Ecto neural progenitor cell (in vitro differentiated cells): Measurements from ENCODE around the gene LRRC28.

Experiments
- DNase-seq: peaks from one replicate; pipeline ENCODE4 v3.0.0-alpha.2; 2018; ENCODE audit warnings: low spot score

LRRC28 gene

DNA sequence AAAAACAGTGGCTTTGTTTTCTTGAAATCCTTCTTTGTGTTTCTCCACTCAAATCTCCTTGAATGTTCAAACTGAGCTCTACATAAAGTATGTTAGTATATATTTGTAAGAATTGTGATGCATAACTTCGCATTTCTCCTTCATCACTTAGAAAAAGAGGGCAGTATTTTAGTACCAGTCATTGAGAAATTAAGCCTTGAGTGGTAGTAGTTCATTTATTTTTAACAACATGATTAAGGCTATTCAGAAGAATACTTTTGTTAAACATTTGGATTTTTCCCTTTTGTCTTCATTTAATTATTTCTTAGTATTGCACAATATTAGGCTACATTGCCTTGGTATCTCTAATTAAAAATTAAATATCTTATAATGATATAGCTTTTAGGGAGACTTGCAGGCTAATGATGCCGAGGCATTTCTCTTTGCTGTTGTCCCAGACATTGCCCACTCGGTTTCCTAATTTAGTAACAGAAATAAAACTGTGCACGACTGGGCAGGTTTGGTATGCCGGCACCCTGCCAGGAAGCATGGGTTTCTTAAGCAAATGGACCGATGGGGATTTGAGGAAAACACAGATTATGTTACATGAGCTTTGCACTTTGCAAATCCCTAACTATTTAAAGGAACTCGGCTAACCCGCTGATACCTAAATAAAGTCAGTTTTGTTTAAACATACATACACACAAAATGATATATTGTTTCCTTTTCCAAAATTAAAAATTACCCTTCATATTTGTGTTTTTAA is 54.7 kb downstream of the LRRC28 start:
- DNase-seq, result no peak

DNA sequence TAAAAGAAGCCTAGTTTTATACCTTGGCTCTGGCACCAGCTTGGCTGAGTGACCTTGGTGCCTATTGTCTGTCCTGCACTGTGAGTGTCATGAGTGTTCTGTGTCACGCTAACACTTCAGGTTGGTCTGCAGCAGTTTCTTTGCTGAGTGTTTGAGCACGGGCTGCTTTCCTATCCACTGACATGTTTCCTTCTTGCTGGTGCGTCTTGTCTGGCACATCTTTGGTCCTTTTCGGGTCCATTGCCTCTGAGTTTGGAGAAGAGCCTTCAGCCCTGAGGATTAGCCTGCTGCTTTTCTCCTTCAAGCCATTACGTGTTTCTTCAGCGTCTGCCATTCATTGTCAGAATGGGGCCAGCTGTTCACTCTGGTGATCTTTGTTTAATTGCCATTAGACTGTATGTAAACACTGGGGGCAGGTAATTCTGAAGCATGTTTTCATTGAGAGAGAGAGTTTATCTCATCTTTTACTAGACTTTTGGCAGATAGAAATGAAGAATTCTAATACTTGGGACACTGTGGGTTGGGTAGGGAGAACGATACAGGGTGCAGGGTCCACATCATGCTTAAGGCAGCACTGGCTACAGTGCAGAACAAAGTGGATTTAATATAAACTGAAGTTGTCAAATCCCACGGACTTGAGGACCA is 55.5 kb downstream of the LRRC28 start:
- peak; percentile 48 for DNase-seq

DNA sequence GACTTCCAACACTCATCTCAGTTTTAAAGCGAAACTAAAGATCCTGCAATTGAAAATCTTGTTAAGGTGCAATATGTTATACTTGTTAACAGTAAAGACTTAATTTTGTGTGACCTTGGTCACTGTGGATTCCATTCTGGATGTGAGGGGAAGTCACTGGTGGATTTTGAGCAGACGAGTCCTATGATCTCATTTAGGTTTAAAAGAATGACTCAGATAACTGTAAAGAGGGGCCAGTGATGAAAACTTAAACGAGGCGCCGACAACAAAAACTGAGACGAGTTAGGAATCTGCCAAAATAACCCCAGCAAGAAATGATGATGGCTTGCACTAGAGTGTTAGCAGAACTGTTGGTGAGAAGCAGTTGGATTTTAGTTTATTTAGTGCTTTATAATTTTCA is 56.5 kb downstream of the LRRC28 start:
- no peak for DNase-seq

DNA sequence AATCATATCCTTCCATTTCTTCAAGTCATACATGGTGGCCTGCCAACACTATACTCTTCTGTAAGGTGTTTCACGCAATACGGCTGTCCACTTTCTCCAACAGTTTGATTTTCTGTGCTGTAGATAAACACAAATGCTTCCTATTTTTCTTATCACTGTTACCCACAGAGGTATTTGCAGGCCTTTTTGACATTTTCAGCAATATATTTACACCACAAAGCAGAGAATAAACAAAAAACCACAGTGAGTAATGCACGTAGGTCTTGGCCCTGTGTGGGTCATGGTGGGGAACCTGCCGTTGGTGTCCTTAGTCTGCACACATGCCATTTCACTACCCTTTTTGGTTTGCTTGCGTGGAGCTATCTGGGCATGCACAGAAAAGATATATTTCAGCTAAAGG is 59.5 kb downstream of the LRRC28 start:
- no peak for DNase-seq

DNA sequence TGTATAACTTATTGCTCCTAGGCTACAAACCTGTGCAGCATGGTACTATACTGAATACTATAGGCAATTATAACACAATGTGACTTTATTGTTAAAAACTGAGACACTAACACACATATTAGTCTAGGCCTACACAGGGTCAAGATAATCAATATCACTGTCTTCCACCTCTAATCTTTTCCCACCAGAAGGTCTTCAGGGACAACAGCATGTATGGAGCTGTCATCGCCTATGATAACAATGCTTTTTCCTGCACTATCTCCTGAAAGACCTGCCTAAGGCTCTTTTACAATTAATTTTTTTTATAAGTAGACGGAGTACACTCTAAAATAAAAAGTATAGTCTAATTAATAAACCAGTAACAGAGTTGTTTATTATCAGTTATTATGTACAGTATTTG is 60.9 kb downstream of the LRRC28 start:
- no peak for DNase-seq

DNA sequence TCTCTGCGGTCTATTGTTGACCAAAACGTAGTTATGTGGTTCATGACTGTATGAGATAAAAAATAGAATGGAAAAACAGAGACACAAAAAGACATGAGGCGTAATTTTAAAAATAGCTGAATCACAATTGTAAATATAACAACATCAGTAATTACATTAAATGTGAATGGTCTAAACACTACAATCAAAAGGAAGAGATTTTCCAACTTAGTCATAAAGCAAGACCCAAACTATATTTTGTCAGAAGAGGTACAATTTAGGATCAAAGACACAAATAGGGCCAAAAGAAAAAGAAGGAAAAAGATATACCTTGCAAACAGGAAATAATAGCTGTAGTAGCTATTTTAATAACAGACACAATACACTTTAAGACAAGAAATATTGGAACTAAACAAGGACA is 61.5 kb downstream of the LRRC28 start:
- no peak for DNase-seq

DNA sequence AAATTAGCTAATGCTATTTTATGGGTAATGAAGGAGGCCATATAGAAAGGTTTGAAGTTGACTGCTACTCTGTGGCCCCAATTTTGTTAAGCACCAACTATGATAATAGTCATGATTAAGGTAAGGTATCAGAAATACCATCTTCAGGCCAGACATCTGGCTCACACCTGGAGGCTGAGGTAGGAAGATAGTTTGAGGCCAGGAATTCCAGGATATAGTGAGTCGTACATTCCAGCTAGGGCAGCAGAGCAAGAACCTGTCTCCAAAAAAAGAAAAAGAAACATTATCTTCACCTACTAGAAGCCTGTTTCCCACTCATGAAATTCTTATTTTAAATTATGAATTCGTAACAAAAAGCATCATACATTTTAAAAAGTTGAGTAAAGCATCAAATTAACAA is 64.4 kb downstream of the LRRC28 start:
- no peak for DNase-seq

DNA sequence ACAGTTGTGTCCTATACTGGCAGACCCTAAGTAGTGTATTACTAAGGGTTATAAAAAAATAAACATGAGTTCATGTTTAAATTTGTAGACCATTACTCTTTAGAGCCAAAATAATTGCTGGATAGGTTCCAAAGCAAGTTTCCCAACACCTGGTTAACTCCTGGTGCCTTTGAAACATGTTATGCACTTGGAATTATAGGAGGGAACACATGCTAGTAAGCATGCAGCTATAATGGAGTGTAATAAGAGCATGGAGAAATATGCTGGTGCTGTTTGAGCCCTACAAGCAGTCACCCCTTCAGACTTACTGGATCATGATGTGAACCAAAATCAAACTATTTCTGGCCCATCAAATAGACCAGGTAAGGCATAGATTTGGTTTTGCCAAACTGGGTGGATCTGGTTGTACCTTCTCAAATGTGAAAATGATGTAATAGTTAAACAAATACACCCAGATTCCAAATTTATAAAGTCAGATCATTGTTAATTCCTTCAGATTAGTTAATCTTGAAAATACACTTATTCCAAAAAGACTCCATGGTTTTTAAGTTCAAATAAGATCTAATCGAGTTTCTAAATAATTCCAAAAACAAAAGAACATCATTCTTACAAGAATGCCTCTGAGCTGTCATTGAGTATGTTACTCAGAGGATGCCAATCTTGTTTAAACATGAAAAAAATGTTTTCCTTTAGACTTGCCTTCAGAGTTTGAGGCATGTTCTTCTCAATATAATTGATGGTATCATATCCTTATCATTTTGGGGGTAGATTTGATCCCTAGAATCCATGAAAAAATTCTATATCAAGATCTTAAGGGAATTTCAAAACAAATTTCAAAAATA is 69.3 kb downstream of the LRRC28 start:
- no peak for DNase-seq

DNA sequence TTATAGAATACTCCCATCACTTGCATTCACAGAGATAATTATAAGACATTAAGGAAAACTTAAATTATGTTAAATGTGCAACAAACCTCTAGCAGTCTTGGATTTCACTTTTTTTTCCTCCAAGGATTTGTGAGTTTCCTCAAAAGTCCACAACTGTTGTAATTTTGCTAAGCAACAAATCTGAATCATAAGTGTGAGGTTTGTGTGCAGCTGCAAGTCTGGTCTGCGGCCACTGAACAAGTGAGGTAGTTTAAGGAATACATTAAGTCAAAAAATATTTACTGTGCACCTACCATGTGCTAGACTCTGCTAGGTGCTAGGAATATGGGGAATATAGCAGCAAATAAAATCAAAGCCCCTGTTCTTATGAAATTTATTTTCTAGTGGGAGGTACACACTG is 70.2 kb downstream of the LRRC28 start:
- no peak for DNase-seq

DNA sequence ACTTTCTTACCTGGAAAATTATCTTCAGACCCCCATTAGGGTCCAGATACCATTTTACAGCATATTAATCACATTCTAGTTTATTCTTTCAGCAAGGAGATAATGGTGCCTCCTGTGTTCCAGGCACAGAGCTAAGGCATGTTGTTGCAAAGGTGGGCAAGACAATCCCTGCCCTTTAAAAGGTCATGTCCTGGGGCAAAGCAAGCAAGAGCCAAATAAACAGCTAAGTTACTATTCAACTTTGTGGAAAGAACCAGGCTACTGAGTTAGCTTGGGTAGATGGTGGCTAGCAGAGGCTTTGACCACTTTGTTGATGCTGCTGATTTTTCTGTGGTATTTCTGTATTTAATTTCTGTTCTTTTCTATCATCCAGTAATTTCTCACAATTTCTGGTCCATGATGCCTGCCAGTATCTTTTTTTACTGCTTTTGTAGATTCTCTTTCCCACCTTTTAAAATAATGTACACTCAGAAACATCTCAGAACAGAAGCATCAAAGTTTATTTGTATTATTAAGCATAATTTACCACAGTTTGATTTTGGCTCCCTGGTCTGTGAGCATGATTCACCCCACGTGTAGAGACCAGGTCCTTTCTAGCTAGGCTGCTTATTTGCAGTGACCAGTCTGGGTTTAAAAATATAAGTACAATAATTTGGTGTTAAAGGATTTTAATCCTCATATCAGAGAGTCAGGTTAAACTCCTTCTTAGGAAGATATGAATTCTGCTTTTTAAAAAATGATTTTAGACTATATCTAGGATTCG is 71.5 kb downstream of the LRRC28 start:
- no peak for DNase-seq

DNA sequence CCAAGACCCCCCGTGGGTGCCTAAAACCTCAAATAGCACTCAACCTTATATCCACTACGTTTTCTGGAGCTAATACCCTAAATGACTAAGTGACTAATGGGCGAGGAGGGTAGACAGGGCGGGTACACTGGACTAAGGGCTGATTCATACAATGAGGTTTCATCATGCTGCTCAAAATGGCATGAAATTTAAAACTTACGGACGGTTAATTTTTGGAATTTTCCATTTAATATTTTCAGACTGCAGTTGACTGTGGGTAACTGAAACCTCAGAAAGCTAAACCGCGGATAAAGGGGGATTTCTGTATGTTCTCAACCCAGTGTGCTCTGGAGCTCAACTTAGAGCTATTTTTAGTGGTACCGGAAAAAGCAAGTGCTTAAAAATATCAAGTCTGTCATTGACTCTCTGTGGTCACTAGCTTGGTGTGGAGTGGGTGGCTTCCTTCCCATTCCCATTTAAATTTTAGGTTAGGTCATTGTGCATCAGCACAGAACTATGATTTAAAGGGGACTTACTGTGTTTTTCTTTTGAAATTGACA is 72.9 kb downstream of the LRRC28 start:
- no peak for DNase-seq

DNA sequence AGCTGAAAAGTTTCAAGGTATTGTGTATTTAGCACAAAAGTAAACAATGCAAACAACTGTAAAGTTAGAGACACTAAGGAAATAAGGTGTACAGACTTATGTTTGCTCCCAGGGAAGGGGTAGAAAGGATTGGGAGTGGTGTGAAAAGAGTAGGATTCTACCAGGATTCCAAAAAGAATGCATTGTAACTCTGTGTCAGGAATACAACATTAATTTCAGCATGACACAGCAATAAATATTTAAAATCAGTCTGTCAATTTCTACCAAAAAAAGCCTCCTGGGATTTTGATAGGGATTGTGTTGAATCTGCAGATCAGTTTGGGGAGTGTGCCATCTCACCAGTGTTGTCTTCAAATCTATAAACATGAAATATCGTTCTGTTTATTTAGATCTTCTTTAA is 73.4 kb downstream of the LRRC28 start:
- DNase-seq, result no peak

DNA sequence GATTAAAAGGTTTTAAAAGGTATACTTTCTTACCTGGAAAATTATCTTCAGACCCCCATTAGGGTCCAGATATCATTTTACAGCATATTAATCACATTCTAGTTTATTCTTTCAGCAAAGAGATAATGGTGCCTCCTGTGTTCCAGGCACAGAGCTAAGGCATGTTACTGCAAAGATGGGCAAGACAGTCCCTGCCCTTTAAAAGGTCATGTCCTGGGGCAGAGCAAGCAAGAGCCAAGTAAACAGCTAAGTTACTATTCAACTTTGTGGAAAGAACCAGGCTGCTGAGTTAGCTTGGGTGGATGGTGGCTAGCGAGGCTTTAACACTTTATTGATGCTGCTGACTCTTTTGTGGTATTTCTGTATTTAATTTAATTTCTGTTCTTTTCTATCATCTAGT is 75.0 kb downstream of the LRRC28 start:
- no peak for DNase-seq

DNA sequence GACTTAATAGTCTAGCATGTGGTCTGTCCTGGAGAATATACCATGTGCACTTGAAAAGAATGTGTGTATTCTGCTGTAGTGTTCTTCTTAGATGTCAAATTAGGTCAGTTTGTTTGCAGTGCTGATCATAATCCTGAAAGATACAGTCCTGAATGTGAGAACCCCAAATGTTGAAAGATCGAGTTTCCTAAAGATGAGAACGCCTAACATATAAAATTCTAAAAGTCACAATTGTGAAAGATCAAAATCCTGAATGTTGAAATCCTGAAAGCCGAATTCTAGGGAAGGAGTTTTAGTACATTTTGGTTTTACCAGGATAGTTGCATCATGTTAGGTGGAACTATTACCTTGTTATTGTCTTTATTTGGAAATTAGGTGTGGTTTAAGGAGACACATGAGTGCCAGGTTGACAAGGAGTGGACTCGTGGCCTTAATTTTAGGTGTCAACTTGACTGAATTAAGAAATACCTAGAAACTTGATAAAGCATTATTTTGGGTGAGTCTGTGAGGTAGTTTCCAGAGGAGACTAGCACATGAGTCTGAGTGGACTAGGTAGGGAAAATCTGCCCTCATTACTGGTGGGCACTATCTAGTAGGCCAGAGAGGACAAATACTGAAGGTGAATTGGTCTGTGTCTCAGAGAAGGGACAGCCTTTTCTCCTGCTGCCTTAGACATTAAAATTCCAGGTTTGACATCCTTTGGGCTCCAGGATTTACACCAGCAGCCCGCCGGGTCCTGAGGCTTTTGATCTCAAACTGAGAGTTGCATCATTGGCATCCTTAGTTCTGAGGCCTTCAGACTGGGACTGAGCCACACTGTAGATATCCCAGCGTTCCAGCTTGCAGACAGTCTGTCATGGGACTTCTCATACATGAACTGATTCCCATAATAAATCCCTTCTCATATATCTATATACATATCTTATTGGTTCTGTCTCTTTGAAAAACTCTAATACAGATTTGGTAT is 77.1 kb downstream of the LRRC28 start:
- DNase-seq, result no peak

DNA sequence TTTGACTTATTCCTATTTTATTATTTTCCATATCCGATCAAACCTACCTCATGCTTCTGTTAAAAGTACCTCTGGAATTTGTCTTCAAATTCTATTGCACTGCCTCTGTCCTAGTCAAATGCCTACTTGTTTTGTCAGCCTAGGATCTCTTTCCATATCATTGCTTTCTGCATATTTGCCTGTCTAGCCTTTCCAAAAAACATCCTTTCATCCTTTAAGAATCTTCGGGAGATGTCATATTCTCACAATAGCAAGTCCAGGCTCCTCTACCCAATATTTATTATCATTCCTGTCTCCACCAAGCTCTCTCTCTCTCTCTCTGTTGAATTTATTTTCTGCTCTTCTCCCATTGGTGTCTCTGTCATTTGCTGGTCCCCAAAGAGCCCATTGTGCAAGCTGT is 80.1 kb downstream of the LRRC28 start:
- DNase-seq, result no peak

DNA sequence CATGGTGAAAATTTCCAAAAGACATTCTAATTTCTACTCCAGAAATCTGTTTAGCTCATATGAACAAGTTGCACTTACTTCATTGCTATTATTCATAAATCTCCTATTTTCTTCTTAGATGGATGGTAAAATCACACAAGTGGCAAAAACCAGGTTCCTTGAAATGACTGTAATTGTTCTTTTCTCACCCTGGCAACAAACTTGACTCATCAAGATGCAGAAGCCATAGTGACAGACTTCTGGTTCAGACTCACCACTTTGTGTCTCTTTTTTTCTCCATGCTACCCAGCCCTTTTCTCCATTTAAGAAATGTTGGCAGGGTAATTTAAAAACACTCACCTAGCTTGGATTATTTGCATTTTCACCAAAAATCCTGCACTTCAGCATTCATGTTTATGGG is 82.1 kb downstream of the LRRC28 start:
- DNase-seq, result no peak

DNA sequence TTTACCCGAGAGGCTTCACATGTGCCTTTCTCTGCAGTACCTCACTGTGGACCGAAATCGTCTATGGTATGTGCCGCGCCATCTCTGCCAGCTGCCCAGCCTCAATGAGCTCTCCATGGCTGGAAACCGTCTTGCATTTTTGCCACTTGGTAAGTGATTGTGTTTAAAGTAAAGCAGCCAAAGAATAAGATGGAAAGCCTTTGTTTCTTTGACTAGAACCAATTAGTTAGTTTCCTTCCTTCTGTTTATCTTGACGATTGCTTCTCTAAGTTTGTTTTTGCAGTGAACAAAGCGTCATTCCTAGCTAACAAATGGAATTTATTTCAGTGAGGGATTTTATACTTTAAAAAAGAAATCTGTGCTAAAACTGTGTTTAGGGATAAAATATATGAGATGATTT is 82.7 kb downstream of the LRRC28 start:
- DNase-seq, result no peak

DNA sequence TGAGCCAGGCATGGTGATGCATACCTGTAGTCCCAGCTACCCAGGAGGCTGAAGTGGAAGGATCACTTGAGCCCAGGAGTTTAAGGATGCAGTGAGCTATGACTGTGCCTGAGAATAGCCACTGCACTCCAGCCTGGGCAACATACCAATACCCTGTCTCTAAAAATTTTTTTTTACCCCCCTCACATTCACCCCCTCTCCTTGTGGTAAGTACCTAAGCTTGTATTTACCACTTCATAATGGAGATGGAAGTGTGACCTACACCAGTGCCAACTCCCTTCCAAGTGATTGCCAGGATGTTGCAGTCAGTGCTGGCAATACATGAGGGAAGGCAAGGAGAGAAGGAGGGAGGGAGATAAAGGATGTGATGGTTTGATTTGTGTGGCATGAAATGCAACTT is 84.2 kb downstream of the LRRC28 start:
- DNase-seq, result no peak

DNA sequence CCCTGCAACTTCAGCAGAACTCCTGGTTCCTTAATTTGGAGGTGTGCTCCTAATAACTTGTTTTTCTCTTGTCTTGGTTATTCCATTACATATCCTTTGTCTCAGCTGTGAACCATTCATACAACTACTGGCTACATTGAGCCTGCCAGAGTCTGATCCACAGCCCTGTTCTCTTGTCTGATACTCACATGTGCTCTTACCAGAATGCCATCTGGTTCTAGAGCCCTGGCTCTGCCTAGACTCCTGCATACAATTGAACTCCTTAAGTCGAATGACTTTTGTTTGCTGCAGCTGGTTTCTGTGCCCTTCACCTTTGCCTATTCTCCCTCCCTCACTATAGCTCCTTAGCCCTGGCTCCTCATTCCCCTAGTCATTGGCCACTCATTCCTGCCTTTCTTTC is 85.5 kb downstream of the LRRC28 start:
- no peak for DNase-seq

DNA sequence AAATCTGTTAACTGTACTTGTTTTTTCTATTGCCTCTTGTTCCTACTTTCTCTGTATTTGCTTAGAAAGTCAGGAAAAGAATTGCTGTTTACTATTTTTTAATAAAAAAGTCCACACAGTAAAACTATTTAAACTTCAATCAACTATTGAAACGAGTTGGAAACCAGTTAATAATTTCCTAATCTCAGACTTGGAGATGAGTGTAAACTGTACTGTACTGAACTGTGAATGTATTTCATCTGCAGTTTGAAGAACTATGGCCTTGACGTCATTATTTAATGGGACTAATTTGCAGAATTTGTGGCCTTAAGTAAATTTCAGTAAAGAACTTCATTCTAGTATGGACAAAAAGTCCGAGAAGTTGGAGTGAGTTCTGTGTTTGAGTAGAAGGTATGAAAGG is 89.1 kb downstream of the LRRC28 start:
- DNase-seq, result no peak

DNA sequence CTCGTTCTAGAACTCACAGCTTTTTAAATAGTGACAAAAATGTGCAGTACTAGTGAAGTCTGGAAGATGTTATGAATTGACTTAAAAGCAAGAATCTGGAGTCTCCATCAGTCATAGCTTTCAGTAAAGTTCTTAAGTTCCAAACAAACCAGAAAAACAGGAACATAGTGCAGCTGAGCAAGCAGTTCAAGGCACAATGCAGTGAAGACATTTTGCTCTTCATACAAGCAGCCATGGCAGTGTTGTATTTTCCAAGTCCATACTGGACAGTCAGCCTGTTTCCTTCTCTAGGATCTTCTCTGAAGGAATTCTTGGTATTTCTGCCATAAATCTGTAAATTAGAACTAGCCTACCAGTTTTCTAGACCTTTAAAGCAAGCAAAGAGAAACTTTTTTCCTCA is 90.5 kb downstream of the LRRC28 start:
- no peak for DNase-seq
